ENCODE measurements around the gene MC1R.
"Not testable (repeated sequence)": the region's sequence is repeated elsewhere in the genome, so short reads cannot be mapped to it uniquely, and the experiment has no call there.

MC1R gene

GRCh38 chr16:89934611-89935553, 16.2 kb downstream of the MC1R start:
- DNase-seq (ENCODE audit: low read depth, low spot score) = no peak

- DNase-seq (ENCODE audit: low read depth, low spot score) = not testable (repeated sequence)
Measured at GRCh38 chr16:89935620-89936019, 17.0 kb downstream of the MC1R start.

GRCh38 chr16:89936034-89936433, 17.4 kb downstream of the MC1R start:
- DNase-seq (ENCODE audit: low read depth, low spot score) = no peak

GRCh38 chr16:89936508-89936907, 17.8 kb downstream of the MC1R start:
- no peak for DNase-seq (ENCODE audit: low read depth, low spot score)

- no peak for DNase-seq (ENCODE audit: low read depth, low spot score)
Measured at GRCh38 chr16:89936981-89937380, 18.3 kb downstream of the MC1R start.

- no peak for DNase-seq (ENCODE audit: low read depth, low spot score)
Measured at GRCh38 chr16:89938175-89938885, 19.7 kb downstream of the MC1R start.

GRCh38 chr16:89944773-89945172, 26.1 kb downstream of the MC1R start:
- no peak for DNase-seq (ENCODE audit: low read depth, low spot score)

GRCh38 chr16:89945654-89946053, 27.0 kb downstream of the MC1R start:
- no peak for DNase-seq (ENCODE audit: low read depth, low spot score)

GRCh38 chr16:89946515-89946914, 27.9 kb downstream of the MC1R start:
- DNase-seq (ENCODE audit: low read depth, low spot score) = no peak

GRCh38 chr16:89949121-89949742, 30.6 kb downstream of the MC1R start:
- DNase-seq (ENCODE audit: low read depth, low spot score) = no peak

GRCh38 chr16:89949756-89950155, 31.1 kb downstream of the MC1R start:
- no peak for DNase-seq (ENCODE audit: low read depth, low spot score)

GRCh38 chr16:89951509-89951908, 32.8 kb downstream of the MC1R start:
- DNase-seq (ENCODE audit: low read depth, low spot score) = no peak

GRCh38 chr16:89952049-89952448, 33.4 kb downstream of the MC1R start:
- no peak for DNase-seq (ENCODE audit: low read depth, low spot score)

- no peak for DNase-seq (ENCODE audit: low read depth, low spot score)
Measured at GRCh38 chr16:89952551-89952950, 33.9 kb downstream of the MC1R start.

- no peak for DNase-seq (ENCODE audit: low read depth, low spot score)
Measured at GRCh38 chr16:89953671-89954406, 35.2 kb downstream of the MC1R start.

GRCh38 chr16:89954462-89954861, 35.8 kb downstream of the MC1R start:
- DNase-seq (ENCODE audit: low read depth, low spot score) = no peak

- DNase-seq (ENCODE audit: low read depth, low spot score) = no peak
Measured at GRCh38 chr16:89955001-89955685, 36.5 kb downstream of the MC1R start.

- DNase-seq (ENCODE audit: low read depth, low spot score) = no peak
Measured at GRCh38 chr16:89956505-89957215, 38.0 kb downstream of the MC1R start.

GRCh38 chr16:89957216-89957785, 38.6 kb downstream of the MC1R start:
- no peak for DNase-seq (ENCODE audit: low read depth, low spot score)

- DNase-seq (ENCODE audit: low read depth, low spot score) = no peak
Measured at GRCh38 chr16:89958068-89958467, 39.4 kb downstream of the MC1R start.

Measured in activated CD4-positive, CD25-positive, alpha-beta regulatory T cell treated with anti-CD3 and anti-CD28 coated beads, Interleukin-2, amount 50 U/mL, for 16 hours (primary cell).